HG02884 (cell line): Measurements from ENCODE around the gene COMMD1.
"Not testable (repeated sequence)": the region's sequence is repeated elsewhere in the genome, so short reads cannot be mapped to it uniquely, and the experiment has no call there.

Source experiments
- ATAC-seq: cut with Tn5 transposase; IDR thresholded peaks from one replicate; pipeline ENCODE4 v1.9.1; 2021; ENCODE audit warnings: mild to moderate bottlenecking, moderate library complexity; ENCODE audit not compliant: unreplicated experiment

COMMD1 gene

DNA sequence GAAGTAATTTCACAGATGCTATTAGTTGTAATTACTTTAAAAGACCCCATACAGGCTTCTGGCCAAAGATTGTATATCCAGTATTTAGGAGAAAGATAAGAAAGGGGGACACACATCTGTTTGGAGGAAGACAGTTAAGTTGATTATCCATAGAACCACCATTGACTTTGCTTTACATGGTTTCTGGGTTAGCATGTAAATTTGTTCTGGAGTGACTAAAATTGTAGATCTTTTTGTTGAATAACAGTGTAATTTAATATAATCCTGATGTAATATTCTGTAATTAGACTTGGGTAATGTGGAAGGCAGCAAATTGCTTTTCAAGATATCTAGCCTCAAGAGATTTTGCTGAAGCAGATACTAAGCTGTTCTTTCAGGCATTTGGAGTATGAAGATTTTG is 17.2 kb downstream of the COMMD1 start:
- ATAC-seq = no peak

DNA sequence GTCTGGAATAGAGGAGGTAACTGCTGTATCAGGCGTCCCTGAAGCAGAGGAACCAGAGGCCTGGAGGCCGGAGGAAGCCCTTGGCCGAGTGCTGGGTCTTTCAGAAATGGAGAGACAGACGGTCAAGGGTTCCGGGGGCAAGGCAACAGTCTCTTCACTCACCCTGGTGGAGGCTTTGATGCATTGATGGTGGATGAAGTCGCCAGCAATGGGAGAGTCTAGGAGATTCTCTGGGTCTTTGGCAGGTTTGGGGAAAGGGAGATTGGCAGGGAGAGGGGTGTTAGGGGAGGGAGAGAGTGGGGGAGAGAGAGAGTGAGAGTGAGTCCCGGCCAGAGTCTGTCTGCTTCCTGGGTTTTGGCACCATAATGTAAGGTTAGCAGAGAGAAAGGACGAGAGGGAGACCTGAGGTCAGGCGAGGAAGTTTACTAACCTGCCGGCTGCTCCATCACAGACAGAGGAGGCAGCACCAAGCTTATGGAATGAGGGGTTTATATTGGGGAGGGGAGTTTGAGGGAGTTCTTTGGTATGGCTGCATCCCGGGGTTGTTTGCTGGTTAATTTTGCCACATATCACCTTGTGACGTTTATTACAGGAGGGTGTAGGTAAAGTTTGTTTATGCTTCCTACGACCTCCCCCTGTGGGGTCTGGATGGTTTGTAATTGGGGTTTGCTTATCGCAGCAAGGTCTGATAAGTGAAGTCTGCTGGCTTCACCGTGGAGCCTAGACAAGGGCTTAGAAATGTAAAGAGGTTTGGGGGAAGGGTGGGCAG is 19.6 kb downstream of the COMMD1 start:
- ATAC-seq = no peak

DNA sequence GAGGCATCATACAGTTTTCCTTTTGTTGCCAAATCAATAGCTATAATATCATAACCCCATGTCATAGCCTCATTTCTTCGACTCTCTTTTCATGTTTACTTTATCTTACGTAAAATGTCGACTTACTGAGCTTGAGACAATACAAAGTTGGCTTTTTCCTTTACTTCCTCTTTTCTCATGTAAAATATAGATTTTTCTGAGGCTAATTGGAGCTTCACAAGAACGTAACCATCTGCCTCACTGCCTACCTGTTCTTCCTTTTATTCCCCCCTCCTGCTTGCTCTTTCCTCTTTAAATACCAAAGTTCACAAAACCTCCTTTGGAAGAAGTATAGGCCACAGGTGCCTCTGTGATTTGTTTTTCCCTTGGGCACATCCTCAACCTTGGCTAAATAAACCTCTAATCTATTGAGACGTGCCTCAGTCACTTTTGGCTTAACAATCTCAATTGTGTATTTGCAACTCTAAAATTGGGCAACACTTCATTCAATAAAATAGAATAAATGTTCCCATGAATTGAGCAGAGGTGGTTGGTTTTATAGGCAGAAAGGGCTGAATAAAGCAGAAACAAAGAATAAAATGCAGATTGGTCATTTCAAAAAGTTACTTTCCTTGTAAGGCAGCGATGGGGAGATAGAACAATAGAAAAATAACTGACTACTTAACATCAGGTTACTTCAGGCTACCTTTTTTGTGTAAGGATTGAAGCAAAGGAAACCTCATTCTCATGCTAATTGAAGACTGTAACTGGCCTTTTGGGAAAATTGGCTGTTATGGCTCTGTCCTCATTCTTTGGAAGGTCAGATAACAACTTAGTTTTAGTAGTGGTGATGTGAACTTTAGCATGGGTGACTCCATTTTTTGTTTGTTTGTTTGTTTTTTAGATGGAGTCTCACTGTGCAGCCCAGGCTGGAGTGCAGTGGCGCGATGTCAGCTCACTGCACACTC is 21.3 kb downstream of the COMMD1 start:
- no peak for ATAC-seq

DNA sequence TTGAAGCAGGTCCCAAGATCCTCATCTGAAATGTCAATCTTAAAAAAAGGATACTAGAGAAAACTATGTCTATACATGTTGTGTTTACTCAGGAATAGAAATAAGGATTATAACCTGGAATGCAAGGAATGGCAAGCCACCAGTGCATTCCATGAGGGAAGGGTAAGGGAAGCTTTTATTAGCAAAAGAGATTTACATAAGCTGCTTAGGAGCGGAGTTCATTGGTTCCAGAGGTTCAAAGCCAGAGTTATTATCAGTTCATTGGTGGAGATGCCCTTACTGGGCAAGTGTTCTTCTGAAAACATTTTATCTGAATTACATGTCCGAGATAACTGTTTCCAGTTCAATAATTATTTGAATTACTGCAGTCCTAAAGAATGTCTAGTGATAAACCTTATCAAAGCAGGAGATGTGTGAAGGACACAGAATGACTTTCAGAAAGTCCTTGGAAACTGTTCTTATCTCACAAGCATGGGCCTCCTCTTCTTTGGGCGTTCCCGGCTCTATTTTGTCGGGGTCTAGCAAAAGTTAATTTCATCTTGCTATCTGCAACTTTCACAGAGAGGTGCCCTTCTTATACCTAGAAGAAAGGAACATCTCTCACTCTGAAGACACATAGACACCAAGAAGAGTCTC is 23.5 kb downstream of the COMMD1 start:
- ATAC-seq = no peak

GRCh38 chr2:61937098-61937497 is 31.6 kb downstream of the COMMD1 start:
- no peak for ATAC-seq

- ATAC-seq = no peak
These were observed 32.4 kb downstream of the COMMD1 start for GRCh38 chr2:61937886-61938285.

GRCh38 chr2:61938511-61938910 is 33.0 kb downstream of the COMMD1 start:
- ATAC-seq = no peak

GRCh38 chr2:61943251-61943650 is 37.8 kb downstream of the COMMD1 start:
- ATAC-seq = no peak

- ATAC-seq = no peak
These were observed 41.2 kb downstream of the COMMD1 start for GRCh38 chr2:61946666-61947065.

DNA sequence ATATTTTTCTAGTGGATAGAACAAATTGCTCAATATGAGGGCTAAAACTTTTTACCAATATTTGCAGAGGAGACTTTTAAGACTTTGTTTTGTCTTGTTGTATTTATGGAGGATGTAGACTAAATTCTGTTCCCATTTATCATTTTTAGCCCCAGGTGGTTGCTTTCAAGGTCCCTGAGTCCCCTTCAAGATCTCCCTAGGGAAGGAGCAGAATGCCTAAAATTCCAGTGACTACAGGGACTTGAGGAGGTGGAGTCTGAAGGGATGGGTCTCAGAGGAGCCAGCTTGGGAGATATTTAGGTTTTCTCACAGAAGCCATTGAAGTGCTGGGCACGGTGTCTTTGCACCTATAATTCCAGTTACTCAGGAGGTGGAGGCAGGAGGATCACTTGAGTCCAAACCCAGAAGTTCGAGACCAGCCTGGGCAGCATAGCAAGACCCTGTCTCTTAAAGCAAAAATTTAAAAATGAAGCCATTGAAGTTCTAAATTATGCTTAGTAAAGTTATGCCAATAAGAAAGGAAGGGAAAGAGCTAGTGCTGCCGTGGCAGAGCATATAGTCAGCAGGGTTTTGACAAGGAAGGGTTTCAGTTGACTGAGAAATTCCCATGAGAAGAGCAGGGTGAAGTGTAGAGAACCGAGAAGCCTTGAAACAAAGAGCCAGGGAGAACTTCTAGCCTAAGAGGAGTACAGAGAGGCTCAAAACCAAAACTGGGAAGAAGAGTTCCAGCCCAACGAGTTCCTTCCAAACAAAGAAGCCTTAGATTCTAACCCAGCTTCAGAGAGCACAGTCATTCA is 43.4 kb downstream of the COMMD1 start:
- ATAC-seq = no peak

DNA sequence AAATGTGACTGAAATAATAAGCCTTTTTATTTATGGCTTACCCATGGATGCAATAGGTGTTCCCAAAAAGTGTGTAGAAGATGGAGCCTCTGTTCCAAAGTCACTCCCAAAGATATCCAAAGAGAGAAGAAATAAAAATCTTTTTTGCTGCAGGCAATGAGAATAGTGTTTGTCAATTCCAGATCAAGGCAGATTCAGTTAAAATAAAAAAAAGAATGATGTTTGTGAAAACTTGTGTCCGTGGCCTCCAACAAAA is 43.9 kb downstream of the COMMD1 start:
- no peak for ATAC-seq

GRCh38 chr2:61949714-61950560 is 44.5 kb downstream of the COMMD1 start:
- ATAC-seq = no peak

DNA sequence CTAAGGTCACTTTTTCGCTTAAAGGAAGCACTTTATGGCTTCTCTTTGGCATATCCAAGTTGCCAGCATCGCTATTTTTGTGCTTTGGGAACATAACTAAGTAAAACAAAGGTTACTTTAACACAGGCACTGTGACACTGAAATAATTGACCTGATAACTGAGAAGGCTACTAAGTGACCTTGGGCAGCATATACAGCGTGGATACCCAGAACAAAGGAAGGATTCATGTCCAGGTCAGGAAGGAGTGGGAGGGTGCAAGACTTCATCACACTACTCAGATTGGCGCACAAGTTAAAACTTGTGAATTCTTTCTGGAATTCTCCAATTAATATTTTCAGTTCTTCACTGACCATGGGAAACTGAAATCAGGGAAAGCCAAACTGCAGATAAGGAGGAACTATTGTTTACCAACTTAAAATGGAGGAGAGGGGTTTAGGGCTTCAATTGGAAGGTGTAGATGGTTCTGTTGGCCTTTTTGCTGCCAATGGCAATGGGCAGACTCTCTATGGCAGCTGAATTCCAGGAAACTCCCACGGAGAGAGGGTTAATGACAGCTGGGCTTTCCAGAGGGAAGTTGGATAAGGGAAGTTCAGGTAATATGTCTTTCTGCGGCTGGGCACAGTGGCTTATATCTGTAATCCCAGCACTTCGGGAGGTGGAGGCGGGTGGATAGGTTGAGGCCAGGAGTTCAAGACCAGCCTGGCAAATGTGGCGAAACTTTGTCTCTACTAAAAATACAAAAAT is 45.3 kb downstream of the COMMD1 start:
- no peak for ATAC-seq

DNA sequence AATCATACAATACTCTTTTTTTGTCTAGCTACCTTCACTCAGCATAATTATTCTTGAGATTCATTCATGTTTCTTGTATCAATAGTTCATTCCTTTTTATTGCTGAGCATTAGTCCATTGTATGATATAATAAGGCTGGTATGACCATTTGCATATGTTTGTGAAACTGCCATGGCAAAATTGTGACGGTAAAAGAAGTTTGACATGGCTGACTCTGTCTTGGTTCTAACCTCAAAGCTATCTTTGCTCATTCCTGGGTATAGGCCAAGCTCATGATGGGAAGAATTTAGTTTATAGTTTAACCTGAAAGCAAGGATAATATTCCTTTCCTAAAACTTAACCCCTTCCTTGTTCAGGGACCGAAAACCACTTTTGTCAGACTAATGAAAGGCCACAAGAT is 46.4 kb downstream of the COMMD1 start:
- no peak for ATAC-seq

- no peak for ATAC-seq
These were observed 46.8 kb downstream of the COMMD1 start for GRCh38 chr2:61952288-61952687.

DNA sequence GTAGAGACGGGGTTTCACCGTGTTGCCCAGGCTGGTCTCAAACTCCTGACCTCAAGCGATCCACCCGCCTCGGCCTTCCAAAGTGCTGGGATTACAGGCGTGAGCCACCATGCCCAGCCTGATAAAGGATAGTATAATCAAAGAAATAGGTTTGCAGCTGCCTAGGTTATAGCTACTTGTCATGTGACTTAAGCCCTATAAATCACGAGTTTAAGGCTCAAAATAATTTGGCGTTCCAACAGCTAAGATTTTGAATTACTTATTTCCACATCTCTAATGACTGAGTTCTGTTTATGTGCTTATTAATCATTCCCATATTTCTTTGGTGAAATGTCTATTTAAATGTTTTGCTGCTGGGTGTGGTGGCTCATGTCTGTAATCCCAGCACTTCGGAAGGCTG is 49.4 kb downstream of the COMMD1 start:
- ATAC-seq = not testable (repeated sequence)

- no peak for ATAC-seq
These were observed 54.2 kb downstream of the COMMD1 start for GRCh38 chr2:61959381-61960293.

- ATAC-seq = no peak
These were observed 55.9 kb downstream of the COMMD1 start for GRCh38 chr2:61961231-61961901.
